Medulla oblongata (tissue), 1 donor: ENCODE results near the gene UXS1.

ENCODE experiments used
- DNase-seq: peaks from one replicate; pipeline ENCODE4 v3.0.0-alpha.2; 2015; ENCODE audit errors: extremely low spot score

Gene UXS1

DNA sequence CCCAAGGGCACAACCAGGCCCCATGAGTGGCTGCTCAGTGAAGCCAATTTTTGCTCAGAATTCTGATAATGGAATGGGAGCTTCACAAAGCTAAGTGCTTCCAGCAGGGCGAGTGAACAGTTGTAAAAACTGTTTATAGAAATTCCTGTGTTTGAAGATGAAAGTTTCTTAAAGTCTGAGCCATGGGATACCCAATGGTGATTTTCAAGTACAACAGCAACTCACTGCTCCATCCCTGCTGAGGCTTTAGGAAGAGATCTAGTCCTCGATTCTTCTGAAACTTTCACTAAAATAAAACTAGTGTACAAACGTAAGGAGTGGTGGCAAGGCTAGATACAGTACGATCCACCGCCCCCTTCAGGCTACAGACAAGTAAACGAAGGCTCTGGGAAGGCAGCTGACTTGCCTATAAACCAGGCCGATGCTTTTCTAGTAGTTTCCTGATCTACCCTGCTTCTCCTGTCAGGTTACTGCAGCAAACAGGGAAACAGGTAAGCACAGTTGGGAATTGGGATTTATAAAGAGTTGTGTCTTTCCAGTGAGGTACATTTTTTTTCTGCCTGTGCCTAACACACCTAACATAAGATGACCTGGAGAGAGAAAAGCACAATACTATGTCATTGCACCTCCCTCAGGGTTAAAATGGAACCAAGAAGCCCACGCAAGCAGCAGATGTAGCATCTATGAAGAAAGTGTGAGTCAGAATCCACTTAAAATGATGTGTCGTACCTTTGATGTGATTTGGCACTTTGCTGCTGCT, 108.7 kb downstream of the UXS1 start:
- no peak for DNase-seq

DNA sequence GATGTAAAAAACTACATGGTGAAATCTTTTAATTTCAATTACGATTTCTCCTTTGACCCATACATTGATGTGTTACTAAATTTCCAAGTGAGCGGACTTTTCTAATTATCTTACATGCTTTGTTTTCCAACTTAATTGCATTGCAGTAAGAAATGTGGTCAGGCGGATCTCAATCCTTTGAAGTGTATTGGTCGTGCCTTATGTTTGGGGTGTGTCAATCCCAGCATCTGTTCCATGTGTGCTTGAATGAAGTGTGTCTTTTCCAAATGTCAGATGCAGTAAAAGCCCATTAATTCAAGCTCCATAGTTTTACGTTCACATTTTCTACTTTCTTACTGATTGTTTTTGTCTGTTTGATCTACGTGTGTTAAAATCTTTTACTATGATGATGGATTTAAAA, 113.1 kb downstream of the UXS1 start:
- no peak for DNase-seq

DNA sequence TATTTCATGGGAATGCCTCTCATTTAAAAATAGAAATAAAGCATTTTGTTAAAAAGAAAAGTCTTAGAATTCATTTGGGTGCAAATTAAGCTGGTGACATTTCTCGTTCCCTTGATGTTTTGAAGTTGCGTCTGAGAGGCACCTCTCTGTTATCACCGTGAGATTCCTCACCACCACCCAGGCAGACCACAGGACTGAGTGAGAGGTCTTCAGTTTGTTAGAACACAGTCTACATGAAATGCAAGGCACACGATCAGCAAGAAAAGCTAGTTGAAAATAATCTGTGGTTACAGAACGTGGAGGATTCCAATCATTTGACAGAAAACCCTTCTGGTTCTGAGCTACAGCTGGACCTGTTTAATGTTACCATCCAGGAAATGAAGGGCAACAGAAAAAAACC, 116.0 kb downstream of the UXS1 start:
- no peak for DNase-seq

DNA sequence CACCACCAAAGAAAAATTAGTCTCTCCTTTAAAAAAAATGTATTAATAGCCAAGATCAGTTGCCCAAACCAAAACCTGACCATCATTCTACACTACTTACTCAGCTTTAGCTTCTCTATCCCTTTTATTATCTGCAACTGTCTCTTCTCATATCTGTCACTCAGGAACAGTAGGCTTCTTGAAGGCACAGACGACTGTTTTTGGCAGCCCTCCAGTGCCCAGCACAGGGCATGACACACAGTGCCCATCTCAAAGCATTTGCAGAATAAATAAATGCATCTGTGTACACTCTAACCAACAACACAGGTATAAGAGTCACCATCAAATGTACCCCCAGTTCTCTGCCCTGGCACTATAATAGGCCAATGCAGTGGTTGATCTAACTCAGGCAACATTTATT, 117.2 kb downstream of the UXS1 start:
- no peak for DNase-seq

DNA sequence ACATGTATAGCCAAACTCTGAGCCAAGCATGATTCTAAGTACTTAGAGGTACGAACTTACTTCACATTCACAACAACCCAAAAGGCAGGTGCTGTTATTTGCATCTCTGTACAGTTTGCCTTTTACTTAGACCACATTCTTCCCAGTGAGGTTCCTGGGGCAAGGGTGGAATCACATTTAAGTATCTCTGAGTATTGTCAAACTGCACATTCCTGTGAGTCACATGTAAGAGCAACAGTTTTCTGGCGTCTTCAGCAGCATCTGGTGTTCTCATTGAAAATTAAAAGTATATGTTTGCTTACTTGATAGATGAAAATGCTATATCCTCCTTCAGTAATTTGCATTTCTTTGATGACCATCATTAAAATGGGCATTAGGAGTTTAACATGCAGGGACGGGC, 119.1 kb downstream of the UXS1 start:
- no peak for DNase-seq

DNA sequence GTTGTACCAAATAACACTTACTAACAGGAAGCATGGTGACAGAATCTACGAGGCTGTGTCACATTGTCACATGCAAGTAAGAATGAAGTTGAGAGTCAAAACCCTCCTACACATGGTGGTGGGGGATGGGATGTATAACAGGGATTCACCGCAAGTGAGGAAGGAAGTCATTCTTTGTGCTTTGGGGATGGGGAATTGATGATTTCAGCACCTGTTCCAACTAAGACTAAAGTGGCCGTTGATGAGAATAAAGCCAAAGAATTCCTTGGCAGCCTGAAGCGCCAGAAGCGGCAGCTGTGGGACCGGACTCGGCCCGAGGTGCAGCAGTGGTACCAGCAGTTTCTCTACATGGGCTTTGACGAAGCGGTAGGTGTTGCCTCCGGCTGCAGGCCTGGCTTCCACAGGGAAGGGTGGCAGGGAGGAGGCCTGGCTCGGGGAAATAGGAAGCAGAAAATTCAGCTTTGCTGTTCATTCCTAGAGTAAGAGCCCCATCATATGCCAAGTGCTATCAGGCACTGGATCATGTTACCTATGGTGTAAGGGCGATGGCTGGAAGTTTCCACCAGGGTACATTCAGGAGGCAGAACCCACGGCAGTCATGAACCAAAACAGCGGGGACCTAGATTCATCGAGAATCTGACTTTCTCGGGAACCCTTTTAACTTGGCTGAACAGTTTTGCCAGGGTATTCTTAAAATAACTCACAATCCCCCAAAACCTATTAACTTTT, 120.3 kb downstream of the UXS1 start:
- DNase-seq = no peak

DNA sequence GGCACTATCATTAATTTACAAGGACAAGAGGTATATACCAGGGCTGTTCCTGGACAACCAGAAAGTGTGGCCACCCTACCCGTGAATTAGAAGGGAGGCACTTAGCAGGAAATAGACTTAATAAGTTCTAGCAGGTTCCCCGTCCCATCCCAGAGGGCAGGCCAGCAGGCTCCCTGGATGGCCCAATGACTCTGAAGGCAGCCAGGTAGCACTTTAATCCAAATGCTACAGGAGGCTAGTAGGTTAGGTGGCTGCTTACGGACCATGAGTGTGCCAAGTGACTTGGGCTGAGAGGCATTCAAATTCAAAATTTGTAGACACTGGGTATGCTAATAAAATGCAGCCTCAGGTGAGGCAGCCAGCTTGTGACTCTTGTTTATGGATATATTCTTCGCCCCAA, 123.9 kb downstream of the UXS1 start:
- DNase-seq = no peak

DNA sequence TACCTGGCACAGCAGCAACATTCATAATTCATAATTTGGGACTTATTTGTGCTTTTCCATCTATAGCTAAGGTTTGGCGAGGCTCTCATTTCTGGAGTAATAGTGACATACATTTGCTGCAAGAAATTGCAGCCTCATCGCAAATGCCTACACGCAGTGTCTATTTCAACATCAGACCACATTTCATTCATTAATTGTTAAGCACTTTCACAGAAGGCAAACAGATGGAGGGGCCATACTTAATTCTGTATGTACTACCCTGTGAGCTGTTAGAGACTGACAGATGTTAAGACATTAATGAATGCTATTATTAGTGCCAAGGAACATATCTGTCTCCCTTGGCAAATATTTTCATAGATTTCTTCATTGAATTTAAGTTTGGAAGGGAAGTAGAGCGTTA, 125.7 kb downstream of the UXS1 start:
- DNase-seq = no peak

DNA sequence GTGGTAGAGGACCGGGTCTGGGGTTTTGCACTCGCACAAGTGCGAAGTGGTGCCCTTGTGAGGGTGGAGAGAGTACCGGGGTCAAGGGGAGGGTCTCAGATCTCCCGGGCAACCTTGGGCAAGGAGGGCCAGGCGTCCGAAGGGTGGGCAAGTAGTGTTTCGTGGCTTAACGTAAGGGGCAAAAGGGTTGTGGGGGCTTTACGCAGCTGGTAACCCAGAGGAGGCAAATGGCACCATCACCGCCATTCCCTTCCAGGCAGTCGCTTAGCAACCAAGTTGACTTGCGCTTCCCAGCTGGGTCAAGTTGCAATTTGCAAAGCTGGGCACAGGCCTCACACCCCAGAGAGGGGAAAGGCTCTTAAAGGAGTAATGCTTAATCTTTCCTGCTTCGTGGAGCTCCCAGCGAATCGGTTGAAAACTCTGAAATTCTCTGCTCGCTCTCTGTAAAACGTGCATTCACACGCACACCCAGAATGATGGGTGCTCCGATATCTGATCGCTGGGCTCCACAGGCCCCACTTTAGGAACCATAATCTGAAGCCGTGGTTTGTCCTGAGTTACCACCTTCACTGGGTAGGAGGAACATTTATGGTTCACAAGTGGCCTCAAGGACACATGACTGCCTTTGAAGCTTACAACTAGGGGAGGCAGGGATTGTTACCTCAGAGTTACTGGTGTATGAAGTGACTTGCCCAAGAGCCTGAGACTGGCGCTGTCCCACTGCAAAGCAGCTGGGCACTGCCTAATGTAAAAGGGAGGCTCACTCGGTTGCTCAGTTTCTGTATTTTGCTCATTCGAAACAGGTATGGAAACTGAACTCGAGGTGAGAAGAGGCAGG, 127.9 kb downstream of the UXS1 start:
- no peak for DNase-seq

DNA sequence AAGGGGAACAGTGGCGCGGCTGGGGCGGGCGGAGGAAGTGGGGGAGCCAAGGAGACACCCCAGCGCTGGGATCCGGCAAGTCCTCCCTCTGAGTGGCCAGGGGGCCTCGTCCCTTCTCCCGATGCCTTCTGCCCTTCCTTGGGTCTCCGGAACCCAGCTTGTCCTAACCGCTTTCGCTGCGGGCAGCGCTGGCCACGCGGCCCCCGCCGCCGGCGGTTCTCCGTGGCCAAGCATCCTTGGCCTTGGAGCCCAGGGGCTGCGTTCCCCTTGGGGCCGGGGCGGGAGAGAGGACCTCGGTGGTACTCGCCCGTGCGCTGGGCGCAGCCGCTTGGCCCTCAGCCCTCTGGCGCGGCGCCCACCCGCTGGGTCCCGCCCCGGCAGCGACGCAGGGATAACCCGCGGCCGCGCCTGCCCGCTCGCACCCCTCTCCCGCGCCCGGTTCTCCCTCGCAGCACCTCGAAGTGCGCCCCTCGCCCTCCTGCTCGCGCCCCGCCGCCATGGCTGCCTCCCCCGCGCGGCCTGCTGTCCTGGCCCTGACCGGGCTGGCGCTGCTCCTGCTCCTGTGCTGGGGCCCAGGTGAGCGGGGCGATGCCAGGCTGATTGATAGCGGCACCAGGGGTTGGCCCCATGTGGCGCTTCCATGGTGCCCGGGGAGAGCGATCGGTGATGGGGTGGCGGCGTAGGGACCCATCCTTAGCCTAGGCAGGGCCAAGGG, 128.7 kb downstream of the UXS1 start:
- DNase-seq = no peak

DNA sequence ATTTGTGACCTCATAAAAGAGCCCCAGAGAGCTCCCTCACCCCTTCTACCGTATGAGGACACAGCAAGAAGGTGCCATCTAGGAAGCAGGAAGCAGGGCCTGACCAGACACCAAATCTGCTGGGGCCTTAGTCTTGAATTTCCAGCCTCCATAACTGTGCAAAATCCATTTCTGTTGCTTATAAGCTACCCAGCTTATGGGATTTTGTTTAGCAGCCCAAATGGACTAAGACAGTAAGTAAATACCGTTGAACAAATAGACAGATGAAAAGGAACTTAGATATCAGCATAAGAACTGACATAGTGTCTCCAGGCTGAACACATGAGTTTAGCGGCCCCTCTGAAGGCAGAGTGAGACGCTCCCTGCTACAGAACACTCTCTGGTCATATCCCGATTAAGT, 130.9 kb downstream of the UXS1 start:
- DNase-seq = no peak

DNA sequence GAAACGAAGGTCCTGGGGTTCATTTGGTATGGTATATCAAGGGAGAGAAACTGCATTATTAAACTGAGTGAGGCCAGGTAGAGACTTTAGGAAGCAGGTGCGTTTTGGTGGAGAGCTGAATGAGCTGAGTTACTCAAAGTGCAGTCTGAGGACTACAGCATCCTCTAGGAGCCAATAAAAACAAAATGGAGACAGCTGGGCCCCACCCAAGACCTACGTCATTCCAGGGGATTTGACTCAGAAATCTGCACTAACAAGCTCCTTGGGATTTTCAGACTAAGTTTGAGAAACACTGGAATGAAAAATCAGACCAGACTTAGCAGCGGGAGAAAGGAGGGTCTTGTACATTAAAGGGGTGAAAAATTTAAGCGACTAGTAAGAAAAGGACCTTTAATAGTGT, 131.5 kb downstream of the UXS1 start:
- DNase-seq = no peak

DNA sequence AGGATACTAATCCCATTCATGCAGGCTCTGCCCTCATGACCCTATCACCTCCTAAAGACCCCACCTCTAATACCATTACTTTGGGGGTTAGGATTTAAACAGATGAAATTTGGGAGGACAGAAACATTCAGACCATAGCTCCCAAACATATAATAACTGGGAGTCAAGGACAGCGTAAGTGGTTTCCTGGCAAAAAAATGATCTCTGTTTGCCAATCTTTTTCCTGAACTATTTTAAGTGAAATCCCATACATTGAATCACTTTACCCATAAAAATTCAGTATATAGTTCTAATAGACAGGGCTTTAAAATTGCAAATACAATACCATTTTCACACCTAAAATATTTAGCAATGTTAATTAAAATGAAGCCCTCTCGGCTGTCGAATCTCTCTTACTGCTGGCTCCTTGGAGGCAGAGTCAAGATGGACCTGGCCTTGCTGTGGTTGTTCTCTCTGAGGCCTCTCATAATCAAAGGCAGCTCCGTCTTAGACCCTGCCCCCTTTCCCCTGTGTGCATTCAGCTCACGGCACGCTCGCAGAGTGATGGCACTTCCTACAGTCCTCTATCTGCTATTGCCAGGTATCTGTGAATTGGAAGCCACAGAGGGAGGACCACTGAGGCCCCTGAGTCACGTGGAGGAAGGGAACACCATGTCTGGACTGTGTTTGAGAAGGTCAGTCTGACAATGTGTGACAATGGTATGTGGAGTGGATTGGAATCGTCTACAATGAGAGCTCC, 132.3 kb downstream of the UXS1 start:
- DNase-seq = no peak

DNA sequence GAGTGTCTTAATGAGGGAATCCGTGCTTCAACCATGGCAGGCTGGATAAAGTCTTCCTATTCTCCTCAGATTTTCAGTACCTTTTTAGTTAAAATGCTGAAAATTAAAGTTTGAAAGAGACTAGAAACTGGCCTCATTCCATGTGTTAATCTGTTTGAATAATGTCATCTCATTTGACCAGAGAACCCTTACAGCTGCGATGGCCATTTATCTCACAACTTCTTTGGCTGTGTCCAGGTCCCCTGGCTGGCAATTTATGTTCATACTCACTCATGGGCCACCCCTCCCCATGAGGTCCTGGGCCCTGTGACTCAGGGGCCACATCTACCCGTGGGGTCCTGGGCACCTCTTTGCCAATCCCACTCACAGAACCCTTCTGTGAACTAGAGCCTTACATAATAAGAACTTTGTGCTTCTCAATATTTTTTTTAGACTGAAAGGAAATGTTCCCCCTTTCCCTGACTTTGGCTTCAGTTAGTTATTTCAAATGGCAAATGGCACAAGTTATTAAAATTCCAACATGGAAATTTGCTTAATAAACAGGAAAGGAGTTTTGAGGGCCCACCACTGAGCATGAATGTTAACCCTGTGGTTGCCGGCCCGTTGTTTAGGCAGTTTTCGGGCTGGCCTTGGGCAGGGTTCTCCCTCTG, 134.6 kb downstream of the UXS1 start:
- DNase-seq = no peak

DNA sequence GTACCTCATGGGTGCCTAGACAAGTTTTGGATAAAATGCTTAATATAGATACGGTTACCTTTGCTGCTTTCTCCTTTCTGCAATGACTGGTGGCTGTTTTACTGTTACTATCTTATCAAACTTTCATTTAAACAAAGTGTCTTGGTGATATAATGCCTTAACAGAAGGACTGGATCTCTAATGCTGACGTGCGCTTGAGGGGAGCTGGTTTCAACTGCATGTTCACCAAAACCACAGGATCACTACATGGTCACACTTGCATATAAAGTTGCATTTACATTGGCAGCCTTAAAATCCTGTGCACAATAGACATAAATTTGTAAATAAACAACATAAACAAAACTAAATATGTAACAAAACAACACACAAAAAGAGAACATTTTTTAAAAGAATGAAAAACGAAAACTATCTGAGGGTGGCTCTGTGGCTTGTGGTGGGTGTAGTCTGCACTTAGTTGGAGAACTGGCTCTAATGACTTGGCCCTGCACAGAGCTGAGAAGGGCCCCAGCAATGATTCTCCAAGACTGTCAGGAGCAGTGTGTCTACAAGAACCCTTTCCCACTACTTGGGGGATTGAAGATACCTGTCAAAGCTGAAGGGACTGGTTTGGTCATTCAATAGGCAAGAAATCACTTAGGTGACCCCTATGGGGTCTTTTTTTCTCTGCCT, 135.5 kb downstream of the UXS1 start:
- DNase-seq = no peak

DNA sequence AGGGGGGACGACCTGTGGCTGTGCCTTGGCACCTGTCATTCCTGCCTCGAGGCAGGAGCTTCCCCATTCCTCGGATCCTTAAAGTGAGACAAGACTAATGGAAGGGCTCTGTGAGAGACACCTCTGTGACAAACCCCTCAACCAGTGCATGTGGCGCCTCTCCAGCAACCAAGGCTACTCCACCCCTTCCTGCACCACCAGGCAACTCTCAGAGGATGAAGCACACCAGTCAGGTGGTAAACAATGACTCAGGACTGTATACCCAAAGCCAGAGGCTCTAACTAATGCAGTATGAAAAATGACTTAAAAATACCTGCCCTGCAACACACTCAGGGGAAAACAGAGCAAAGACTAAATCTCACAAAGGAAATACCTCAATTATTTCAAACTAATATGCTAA, 136.9 kb downstream of the UXS1 start:
- no peak for DNase-seq

DNA sequence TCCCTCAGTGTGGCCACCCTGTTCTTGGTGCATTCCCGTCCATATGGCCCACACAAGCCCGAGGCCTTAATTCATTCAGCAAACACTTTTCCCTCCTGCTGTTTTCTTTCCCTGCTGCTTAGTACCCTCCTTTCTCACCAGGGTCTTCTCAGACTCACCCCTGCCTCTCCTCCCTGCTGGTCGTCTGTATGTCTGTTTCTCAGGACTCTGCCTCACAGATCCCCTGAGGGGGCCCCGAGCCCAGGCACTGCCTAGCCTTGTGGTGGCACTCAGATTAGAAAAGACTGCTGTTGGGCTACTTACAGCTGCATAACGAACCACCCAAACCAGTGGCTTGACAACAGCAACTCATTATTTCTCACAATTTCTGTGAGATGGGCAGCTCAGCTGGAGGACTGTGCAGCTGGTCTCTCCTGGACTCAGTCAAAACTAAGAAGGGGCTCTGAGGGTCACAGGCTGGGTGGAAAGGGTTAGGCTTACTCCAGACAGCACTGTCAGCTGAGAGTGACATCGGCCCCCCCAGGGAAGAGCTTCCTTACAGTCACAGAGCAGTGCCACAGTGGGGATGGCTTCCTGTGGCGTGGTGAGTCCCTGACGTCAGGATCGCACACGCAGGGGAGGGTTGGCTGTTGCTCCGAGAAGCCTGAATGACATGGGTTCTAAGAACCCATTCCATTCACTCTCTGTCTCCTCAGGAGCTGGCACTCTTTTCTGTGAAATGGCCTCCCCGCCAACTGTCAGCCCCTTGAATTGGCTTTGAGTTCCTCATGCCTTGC, 139.0 kb downstream of the UXS1 start:
- DNase-seq = no peak

DNA sequence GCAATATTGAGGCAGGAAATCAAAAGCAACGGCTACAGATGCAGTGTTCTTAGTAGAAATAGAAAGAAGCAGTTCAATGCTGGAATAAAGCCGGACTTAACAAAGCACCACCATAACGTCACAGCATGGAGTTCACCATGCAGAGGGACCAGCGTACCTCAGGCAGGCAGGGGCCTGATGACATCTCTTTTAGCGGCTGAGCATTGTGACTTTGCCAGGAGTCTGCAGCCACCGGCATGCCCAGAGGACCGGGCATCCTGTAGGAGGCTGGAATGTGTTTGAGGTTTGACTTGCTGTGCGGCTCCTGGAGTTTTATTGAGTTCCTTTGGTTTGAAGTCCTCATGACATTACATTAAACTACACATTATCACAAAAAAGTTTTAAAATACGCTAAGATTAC, 139.8 kb downstream of the UXS1 start:
- no peak for DNase-seq

DNA sequence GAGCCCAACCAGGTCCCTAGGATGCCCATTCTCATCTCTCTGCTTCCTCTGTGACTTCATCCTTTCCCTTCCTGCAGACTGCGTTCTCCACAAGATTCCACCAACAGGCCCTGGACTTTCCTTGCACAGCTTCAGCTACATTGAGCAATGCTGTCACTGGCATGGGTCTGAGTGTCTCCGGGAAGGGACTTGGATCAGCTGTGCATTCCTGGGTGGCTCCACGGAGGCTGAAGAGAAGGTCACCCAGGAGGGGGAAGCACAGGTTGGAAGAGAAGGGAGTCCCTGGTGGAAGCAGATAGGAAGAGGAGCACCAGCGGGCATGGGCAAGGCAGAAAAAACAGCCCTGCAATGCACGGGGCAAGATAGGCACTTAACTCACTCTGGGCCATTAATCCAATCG, 140.5 kb downstream of the UXS1 start:
- DNase-seq = no peak
